ENCODE measurements around the gene ZNF397.
A peak's percentile ranks its signal among the peaks of the same experiment; 100 is the strongest.

Gene ZNF397

GRCh38 chr18:35283923-35284794, 43.3 kb downstream of the ZNF397 start:
- H3K79me2 ChIP-seq (ENCODE audit: low read length), result peaks cover 50% of the 10 kb centered on the region
- no peak overlapping the region for H3K4me3 ChIP-seq (ENCODE audit: low read length)

DNA sequence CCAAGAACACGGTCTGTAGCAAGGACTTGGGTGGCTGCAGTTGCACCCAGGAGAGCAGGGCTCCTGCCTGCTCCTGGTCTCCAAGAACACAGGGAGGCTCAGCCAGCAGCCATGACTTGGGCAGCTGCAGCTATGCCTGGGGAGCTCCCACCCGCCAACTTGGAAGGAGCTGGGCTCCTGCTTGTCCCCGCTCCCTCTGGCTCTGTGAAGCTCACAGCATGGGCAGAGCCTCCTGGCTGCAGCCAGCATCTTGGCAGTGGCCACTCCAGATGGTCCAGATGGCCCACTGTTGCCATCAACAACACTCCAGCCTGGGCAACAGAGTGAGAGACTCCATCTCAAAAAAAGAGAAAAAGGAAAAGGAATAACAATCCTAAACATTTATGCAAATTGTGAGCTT, 44.0 kb downstream of the ZNF397 start:
- no peaks in the 10 kb centered on the region for H4K20me1 ChIP-seq (ENCODE audit: insufficient read depth, low read length)
- no peak overlapping the region for H3K9ac ChIP-seq (ENCODE audit: low read length)
- H3K36me3 ChIP-seq (replicated peaks; ENCODE audit: low read depth, low read length), result peaks cover 74% of the 10 kb centered on the region
- no peak overlapping the region for H2AFZ ChIP-seq (ENCODE audit: low read depth, low read length)
- no peak overlapping the region for H3K27ac ChIP-seq (ENCODE audit: low read length)
- no peak overlapping the region for H3K4me3 ChIP-seq (ENCODE audit: low read length)
- peaks cover 62% of the 10 kb centered on the region for H3K9me3 ChIP-seq (ENCODE audit: insufficient read depth, low read length)
- TF ChIP-seq CTCF (IDR thresholded peaks at IDR 0.05; ENCODE audit: low read depth, low read length), result no peak
- no peak for TF ChIP-seq EZH2phosphoT487 (IDR thresholded peaks at IDR 0.05; ENCODE audit: low read depth)
- H3K27me3 ChIP-seq (ENCODE audit: low read depth, low read length), result no peaks in the 10 kb centered on the region
- no peak overlapping the region for H3K4me2 ChIP-seq (ENCODE audit: low read length)
- H3K4me1 ChIP-seq (ENCODE audit: low read length), result 0 out of 2 replicates have a peak, but pooled peaks cover 9% of the 10 kb centered on the region
- peaks cover 57% of the 10 kb centered on the region for H3K79me2 ChIP-seq (ENCODE audit: low read length)

More at GRCh38 chr18:35283923-35284794, 43.3 kb downstream of the ZNF397 start:
- no peak overlapping the region for H3K9ac ChIP-seq (ENCODE audit: low read length)
- no peaks in the 10 kb centered on the region for H4K20me1 ChIP-seq (ENCODE audit: insufficient read depth, low read length)
- H3K27ac ChIP-seq (ENCODE audit: low read length), result no peak overlapping the region
- H3K4me1 ChIP-seq (ENCODE audit: low read length), result 0 out of 2 replicates have a peak, but pooled peaks cover 9% of the 10 kb centered on the region
- no peak overlapping the region for H2AFZ ChIP-seq (ENCODE audit: low read depth, low read length)
- H3K27me3 ChIP-seq (ENCODE audit: low read depth, low read length), result no peaks in the 10 kb centered on the region
- peaks cover 81% of the 10 kb centered on the region for H3K36me3 ChIP-seq (replicated peaks; ENCODE audit: low read depth, low read length)
- TF ChIP-seq CTCF (IDR thresholded peaks at IDR 0.05; ENCODE audit: low read depth, low read length), result no peak
- no peak for TF ChIP-seq EZH2phosphoT487 (IDR thresholded peaks at IDR 0.05; ENCODE audit: low read depth)
- peaks cover 65% of the 10 kb centered on the region for H3K9me3 ChIP-seq (ENCODE audit: insufficient read depth, low read length)
- H3K4me2 ChIP-seq (ENCODE audit: low read length), result no peak overlapping the region

GRCh38 chr18:35289293-35289692, 48.5 kb downstream of the ZNF397 start:
- no peak for TF ChIP-seq EZH2phosphoT487 (IDR thresholded peaks at IDR 0.05; ENCODE audit: low read depth)
- no peak for TF ChIP-seq CTCF (IDR thresholded peaks at IDR 0.05; ENCODE audit: low read depth, low read length)

GRCh38 chr18:35289727-35290093, 48.9 kb downstream of the ZNF397 start:
- peaks cover 59% of the 10 kb centered on the region for H3K36me3 ChIP-seq (replicated peaks; ENCODE audit: low read depth, low read length)
- H2AFZ ChIP-seq (ENCODE audit: low read depth, low read length), result 0 out of 2 replicates have a peak overlapping the region, but pooled peaks have one; percentile 5
- peaks cover 84% of the 10 kb centered on the region for H3K79me2 ChIP-seq (ENCODE audit: low read length)

More at GRCh38 chr18:35289293-35289692, 48.5 kb downstream of the ZNF397 start:
- Histone ChIP-seq H3K4me1 (ENCODE audit: low read length) (peaks cover 16% of the 10 kb centered on the region), H3K27me3 (ENCODE audit: low read depth, low read length) (no peaks in the 10 kb centered on the region), H3K36me3 (replicated peaks; ENCODE audit: low read depth, low read length) (peaks cover 59% of the 10 kb centered on the region), H3K9ac (ENCODE audit: low read length) (peak overlapping the region; percentile 81), H3K9me3 (ENCODE audit: insufficient read depth, low read length) (peaks cover 31% of the 10 kb centered on the region), H3K4me3 (ENCODE audit: low read length) (peak overlapping the region; percentile 97), H3K79me2 (ENCODE audit: low read length) (peaks cover 86% of the 10 kb centered on the region), H3K4me2 (ENCODE audit: low read length) (peak overlapping the region; percentile 81), H4K20me1 (ENCODE audit: insufficient read depth, low read length) (no peaks in the 10 kb centered on the region), H2AFZ (ENCODE audit: low read depth, low read length) (no peak overlapping the region), H3K27ac (ENCODE audit: low read length) (peak overlapping the region; percentile 74)

More at GRCh38 chr18:35289727-35290093, 48.9 kb downstream of the ZNF397 start:
- no peak for TF ChIP-seq CTCF (IDR thresholded peaks at IDR 0.05; ENCODE audit: low read depth, low read length)
- no peak for TF ChIP-seq EZH2phosphoT487 (IDR thresholded peaks at IDR 0.05; ENCODE audit: low read depth)
- Histone ChIP-seq H3K9ac (ENCODE audit: low read length) (peak overlapping the region; percentile 81), H3K4me2 (ENCODE audit: low read length) (peak overlapping the region; percentile 81), H3K9me3 (ENCODE audit: insufficient read depth, low read length) (peaks cover 30% of the 10 kb centered on the region), H3K4me3 (ENCODE audit: low read length) (peak overlapping the region; percentile 97), H4K20me1 (ENCODE audit: insufficient read depth, low read length) (no peaks in the 10 kb centered on the region), H3K4me1 (ENCODE audit: low read length) (peaks cover 16% of the 10 kb centered on the region), H3K27me3 (ENCODE audit: low read depth, low read length) (no peaks in the 10 kb centered on the region), H3K27ac (ENCODE audit: low read length) (peak overlapping the region; percentile 74)
